NK-92 (cell line): Measurements from ENCODE around the gene OR51G1.
"Not testable (repeated sequence)": the region's sequence is repeated elsewhere in the genome, so short reads cannot be mapped to it uniquely, and the experiment has no call there.

ENCODE experiments used
- DNase-seq: peaks from one replicate; lab custom pipeline; 2025; ENCODE audit not compliant: unreplicated experiment; lab: John Stamatoyannopoulos, UW

OR51G1 gene

GRCh38 chr11:4924239-4924638, at the start of gene OR51G1:
OR51G1 (minus strand) TSS chr11:4924339; CDS start chr11:4924339, 0 bp downstream.
- no peak for DNase-seq

GRCh38 chr11:4962816-4963215, 38.7 kb upstream of the OR51G1 start:
- no peak for DNase-seq

- DNase-seq, result no peak
Measured at GRCh38 chr11:4960877-4961276, 36.7 kb upstream of the OR51G1 start.

GRCh38 chr11:4957396-4957795, 33.3 kb upstream of the OR51G1 start:
- no peak for DNase-seq

GRCh38 chr11:4955613-4956012, 31.5 kb upstream of the OR51G1 start, which contains the start of gene OR51A2:
OR51A2 (minus strand) TSS chr11:4955713; CDS start chr11:4955713, 0 bp downstream.
- not testable (repeated sequence) for DNase-seq

- DNase-seq, result no peak
Measured at GRCh38 chr11:4947505-4947904, 23.4 kb upstream of the OR51G1 start, which contains the start of gene OR51A4. OR51A4 (minus strand) TSS chr11:4947605; CDS start chr11:4947100, 505 bp downstream.

- no peak for DNase-seq
Measured at GRCh38 chr11:4936745-4937144, 12.6 kb upstream of the OR51G1 start.

GRCh38 chr11:4932751-4933150, 8.6 kb upstream of the OR51G1 start:
- DNase-seq, result no peak

GRCh38 chr11:4926608-4927007, 2.5 kb upstream of the OR51G1 start:
- no peak for DNase-seq

- DNase-seq, result no peak
Measured at GRCh38 chr11:4922304-4922703, 1.8 kb downstream of the OR51G1 start.

GRCh38 chr11:4921796-4922195, 2.3 kb downstream of the OR51G1 start:
- no peak for DNase-seq

- no peak for DNase-seq
Measured at GRCh38 chr11:4919250-4919649, 4.9 kb downstream of the OR51G1 start, which contains the start of gene OR51G2. OR51G2 (minus strand) TSS chr11:4919350; CDS start chr11:4915663, 3,687 bp downstream.

- DNase-seq, result no peak
Measured at GRCh38 chr11:4916581-4916980, 7.6 kb downstream of the OR51G1 start.

- no peak for DNase-seq
Measured at GRCh38 chr11:4903484-4903883, 20.7 kb downstream of the OR51G1 start, which contains the start of gene OR51A7. OR51A7 (plus strand) TSS chr11:4903783; CDS start chr11:4907370, 3,587 bp downstream.

- DNase-seq, result no peak
Measured at GRCh38 chr11:4891996-4892640, 32.0 kb downstream of the OR51G1 start.

- DNase-seq, result no peak
Measured at GRCh38 chr11:4890279-4890678, 33.9 kb downstream of the OR51G1 start.

GRCh38 chr11:4887591-4887990, 36.5 kb downstream of the OR51G1 start:
- no peak for DNase-seq

- DNase-seq, result no peak
Measured at GRCh38 chr11:4886186-4886585, 38.0 kb downstream of the OR51G1 start.

GRCh38 chr11:4884361-4884760, 39.8 kb downstream of the OR51G1 start:
- DNase-seq, result no peak

- no peak for DNase-seq
Measured at GRCh38 chr11:4882543-4882942, 41.6 kb downstream of the OR51G1 start.

- no peak for DNase-seq
Measured at GRCh38 chr11:4881860-4882500, 42.2 kb downstream of the OR51G1 start, which contains the start of gene OR51T1. OR51T1 (plus strand) TSS chr11:4881900; CDS start chr11:4881900, 0 bp downstream.

GRCh38 chr11:4881188-4881587, 43.0 kb downstream of the OR51G1 start:
- DNase-seq, result no peak
